A549 treated with AZD2906 at 1 μM for 4 hours (cell line): ENCODE data around the gene SPRYD7. TPM values are rescaled to one million over a fixed set of nuclear protein-coding genes. Genes with fewer than 3 reads are reported as not detected.

Source experiments
- total RNA-seq: library from RNA; stranded (reverse); fragments of 200-300 nt; extraction: Qiagen RNA extraction; gene quantifications from 5 replicates; pipeline ENCODE4 v1.2.3, GENCODE V29; 2022

SPRYD7 gene
- total RNA-seq = 9.6 to 11.1 TPM (median 10.5 TPM) in 5 replicates

GRCh38 chr13:49936075-49936967 is at the start of gene SPRYD7:
TSS of gene SPRYD7 (minus strand) at chr13:49936340. CDS start at chr13:49936235, 105 bp downstream.

Other genes with a start within 250 kb of the SPRYD7 start
- gene EBPL, start 244.9 kb downstream of the SPRYD7 start, total RNA-seq = 38.8 to 70.0 TPM (median 68.2 TPM) in 5 replicates
- 27.1 to 33.6 TPM (median 30.5 TPM) in 5 replicates for gene KPNA3, start 143.7 kb downstream of the SPRYD7 start, total RNA-seq
- 15.3 to 16.6 TPM (median 15.8 TPM) in 5 replicates for gene TRIM13, start 60.7 kb upstream of the SPRYD7 start, total RNA-seq
- gene KCNRG, start 79.1 kb upstream of the SPRYD7 start, total RNA-seq = 0.32 to 0.75 TPM (median 0.54 TPM) in 5 replicates